Keratinocyte (primary cell): ENCODE results near the gene ELP6.
"Not testable (repeated sequence)": the region's sequence is repeated elsewhere in the genome, so short reads cannot be mapped to it uniquely, and the experiment has no call there.

Experiments used
- CTCF ChIP-seq, 3 experiments: IDR thresholded peaks in 1 of 3; conservative IDR thresholded peaks in 1 of 3; optimal IDR thresholded peaks in 1 of 3; 2 replicates in 2 of 3; 3 replicates in 1 of 3; pipeline versions ENCODE3 to v1.5.1; 2011; ENCODE audit warnings: low read length in 3 of 3, mild to moderate bottlenecking in 3 of 3, moderate library complexity in 2 of 3, control low read depth in 1 of 3, inconsistent platforms in 1 of 3; ENCODE audit not compliant: insufficient read depth in 2 of 3; ENCODE audit errors: extremely low read depth in 1 of 3
- EZH2 ChIP-seq: IDR thresholded peaks from one replicate; pipeline ENCODE4 v1.6.1; 2012; ENCODE audit warnings: inconsistent platforms, mild to moderate bottlenecking, low read length, moderate library complexity

GRCh38 chr3:47480267-47480666 is 33.2 kb downstream of the ELP6 start:
- not testable (repeated sequence) for TF ChIP-seq EZH2; CTCF (optimal IDR thresholded peaks at IDR 0.05 in 1 of 3, IDR thresholded peaks at IDR 0.05 in 1 of 3, conservative IDR thresholded peaks at IDR 0.05 in 1 of 3; ENCODE audit: extremely low read depth in 1 of 3, insufficient read depth in 2 of 3, low read length in 3 of 3)
